Measurements from ENCODE around the gene CLIP1.

CLIP1 gene

GRCh38 chr12:122243965-122244364 lies 178.5 kb downstream of the CLIP1 start:
- DNase-seq: no peak

DNA sequence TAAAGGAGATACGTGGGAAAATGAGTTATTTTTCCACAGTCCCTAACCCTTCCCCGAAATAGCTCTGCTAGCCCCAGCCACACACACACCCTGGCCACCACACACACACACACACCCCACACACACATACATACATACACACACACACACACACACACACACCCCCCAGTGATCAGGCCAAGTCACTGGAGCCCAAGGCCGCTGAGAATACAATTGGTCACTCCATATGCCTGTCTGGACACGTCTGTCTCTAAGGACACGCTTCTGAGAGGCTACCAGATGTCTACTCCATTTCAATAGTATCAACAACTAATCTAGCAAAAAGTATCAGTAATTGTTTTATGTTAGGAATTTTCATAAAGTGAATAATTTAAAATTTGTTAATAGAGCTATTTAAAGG lies 183.6 kb downstream of the CLIP1 start:
- DNase-seq: no peak

- DNase-seq: no peak
Observed at GRCh38 chr12:122235741-122236140, 186.7 kb downstream of the CLIP1 start.

DNA sequence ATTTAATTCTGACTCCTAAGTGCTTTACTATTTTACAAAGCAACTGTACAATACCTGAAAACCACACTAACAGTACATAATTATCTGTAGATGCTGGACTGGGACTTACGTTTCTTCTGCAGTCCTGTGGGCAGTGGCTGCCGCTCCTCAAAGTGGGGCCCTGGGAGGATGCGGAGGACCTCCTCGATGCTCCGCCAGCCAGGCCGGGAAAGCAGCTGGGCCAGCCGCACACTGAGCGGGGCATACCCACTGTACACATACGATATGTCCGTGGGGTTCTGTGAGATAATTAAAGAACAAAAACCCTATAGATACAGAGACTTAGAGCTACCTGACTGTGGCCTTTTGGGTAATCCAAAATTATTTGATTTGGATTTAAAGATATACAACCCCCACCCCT lies 189.8 kb downstream of the CLIP1 start:
- DNase-seq: no peak

DNA sequence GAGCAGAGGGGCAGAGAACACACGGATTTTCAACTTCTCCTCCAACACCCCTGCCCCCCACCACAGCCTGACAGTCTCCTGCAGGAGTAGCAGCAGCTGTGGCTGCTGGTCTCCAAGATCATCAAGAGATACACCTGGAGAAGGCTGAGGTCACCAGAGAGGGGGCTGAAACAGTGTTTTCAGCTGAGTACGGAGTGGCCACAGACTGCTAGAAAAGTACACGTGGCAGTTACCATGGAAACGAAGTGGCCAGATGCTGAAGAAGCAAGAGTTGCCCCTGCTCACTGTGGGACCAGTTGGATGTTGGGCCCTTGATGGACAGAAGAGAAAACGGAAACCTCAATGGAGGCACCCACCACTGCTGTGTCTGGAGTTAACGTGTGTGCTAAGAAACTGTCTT lies 191.7 kb downstream of the CLIP1 start:
- no peak for DNase-seq

DNA sequence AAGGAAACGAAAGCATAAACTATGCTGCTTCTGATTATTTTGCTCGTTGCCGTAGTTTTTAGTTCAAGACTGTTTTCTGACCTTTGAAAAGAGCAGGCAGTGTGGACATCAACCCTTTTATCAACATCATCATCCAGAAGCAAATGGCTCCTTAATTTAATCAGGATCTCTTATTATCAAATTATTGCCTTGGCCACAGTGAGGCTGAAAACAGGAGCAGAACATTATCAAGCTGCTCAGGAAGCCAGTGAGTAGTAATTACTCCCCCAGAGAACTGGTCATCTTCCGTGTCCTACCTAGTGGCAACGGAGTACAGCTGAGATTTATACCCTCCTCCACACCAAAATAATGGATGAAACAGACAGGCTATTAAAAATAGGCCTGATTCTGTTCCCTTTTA lies 194.4 kb downstream of the CLIP1 start:
- DNase-seq: no peak

GRCh38 chr12:122227341-122227740 lies 195.1 kb downstream of the CLIP1 start:
- no peak for DNase-seq

- DNase-seq: no peak
Observed at GRCh38 chr12:122226366-122227125, 195.9 kb downstream of the CLIP1 start.

GRCh38 chr12:122225683-122226365 lies 196.6 kb downstream of the CLIP1 start, which contains the start of gene DIABLO:
Gene DIABLO (minus strand): TSS chr12:122226052. CDS start chr12:122226014, 38 bp downstream.
- DNase-seq: peak; percentile 87

Measured in cortex of kidney (tissue), 1 donor.